ENCODE results near the gene GJC1.
"Not testable (repeated sequence)": the region's sequence is repeated elsewhere in the genome, so short reads cannot be mapped to it uniquely, and the experiment has no call there.

Gene GJC1

DNA sequence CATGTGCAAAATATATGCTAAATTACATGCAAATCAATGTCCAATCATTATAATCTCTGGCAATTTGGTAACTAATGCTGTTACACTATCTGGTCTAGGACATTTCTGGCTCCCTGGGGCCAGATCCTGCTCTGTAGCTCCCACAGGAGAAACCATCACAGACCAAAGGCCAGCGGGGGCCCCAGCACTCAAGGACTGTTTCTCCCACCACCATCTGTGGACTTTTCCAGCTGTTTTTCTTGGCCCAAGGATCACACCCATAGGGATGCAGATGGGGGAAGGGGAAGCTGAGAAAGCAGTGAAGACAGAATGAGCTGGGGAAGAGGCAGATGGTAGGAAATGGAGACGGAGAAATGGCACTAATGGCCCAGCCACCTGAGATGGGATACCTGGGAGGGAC lies 17.5 kb upstream of the GJC1 start, which contains the start of gene HIGD1B:
Gene HIGD1B, plus strand, starts transcription at position 298 of the 400 bp plus-strand sequence. CDS start 270 bp downstream, outside the sequence.
- in situ Hi-C loops (cut with MboI; ENCODE audit: low sequenced_read_pairs), result no loop called here

DNA sequence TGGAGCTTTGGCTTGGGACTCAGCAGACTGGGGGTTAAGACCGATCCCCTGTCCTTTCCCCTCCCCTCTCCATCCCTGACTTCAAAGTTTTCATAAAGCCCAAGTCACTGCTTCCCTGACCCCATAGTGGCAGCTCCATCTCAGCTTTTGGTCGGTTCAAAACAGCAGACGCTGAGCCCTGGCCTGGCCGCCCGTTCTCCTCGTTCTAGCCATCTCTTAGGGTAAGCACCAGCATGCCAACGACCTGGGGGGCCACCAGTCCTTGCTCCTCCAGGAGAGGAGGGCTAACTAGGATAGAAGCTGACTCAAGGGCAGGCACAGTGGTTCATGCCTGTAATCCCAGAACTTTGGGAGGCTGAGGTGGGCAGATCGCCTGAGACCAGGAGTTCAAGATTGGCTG lies 16.1 kb upstream of the GJC1 start:
- in situ Hi-C loops (cut with MboI; ENCODE audit: low sequenced_read_pairs), result no loop called here

GRCh38 chr17:44844390-44844830 lies 14.3 kb upstream of the GJC1 start:
- in situ Hi-C loops (cut with MboI; ENCODE audit: low sequenced_read_pairs), result no loop called here

GRCh38 chr17:44842748-44843147 lies 12.7 kb upstream of the GJC1 start:
- in situ Hi-C loops (cut with MboI; ENCODE audit: low sequenced_read_pairs), result no loop called here

DNA sequence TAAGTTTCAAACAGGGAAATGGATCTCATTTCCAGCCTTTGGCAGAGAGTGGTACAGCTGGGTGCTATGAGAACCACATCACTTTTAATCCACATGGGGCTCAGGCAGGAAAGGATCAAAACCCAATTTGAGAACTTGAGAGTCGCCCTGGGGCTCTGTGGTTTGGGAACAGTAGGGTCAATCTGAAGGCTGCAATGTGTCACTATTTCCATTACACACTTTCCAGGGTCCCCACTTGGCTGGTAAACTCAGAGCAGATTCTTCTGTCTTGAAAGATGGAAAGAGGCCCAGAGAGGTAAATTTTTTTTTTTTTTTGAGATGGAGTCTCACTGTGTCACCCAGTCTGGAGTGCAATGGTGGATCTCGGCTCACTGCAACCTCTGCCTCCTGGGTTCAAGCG lies 10.8 kb upstream of the GJC1 start:
- in situ Hi-C loops (cut with MboI; ENCODE audit: low sequenced_read_pairs), result no loop called here

GRCh38 chr17:44840274-44840673 lies 10.2 kb upstream of the GJC1 start:
- in situ Hi-C loops (cut with MboI; ENCODE audit: low sequenced_read_pairs), result no loop called here

- in situ Hi-C loops (cut with MboI; ENCODE audit: low sequenced_read_pairs), result no loop called here
Observed at GRCh38 chr17:44837196-44837595, 7.1 kb upstream of the GJC1 start.

DNA sequence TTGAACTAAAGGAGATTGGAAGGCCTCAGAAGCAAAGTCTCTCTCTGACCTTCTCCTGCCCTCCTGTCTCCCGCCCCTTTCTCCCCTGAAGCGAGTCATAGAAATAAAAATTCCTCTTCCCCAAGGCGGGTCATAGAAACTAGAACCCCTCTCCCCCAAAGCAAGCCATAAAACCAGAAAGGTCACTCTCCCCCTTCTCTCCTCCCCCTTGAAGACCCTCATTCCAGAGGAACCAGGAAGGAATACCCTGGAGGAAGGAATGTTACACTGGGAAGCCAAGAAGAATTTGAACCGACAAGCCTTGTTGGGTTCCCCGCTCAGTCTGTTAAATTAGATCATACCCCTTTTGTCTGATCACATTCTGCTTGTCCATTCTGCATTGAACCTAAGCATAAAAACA lies 2.7 kb upstream of the GJC1 start:
- in situ Hi-C loops (cut with MboI; ENCODE audit: low sequenced_read_pairs), result no loop called here

- in situ Hi-C loops (cut with MboI; ENCODE audit: low sequenced_read_pairs), result no loop called here
Observed at GRCh38 chr17:44831371-44831770, 1.3 kb upstream of the GJC1 start.

- in situ Hi-C loops (cut with MboI; ENCODE audit: low sequenced_read_pairs), result no loop called here
Observed at GRCh38 chr17:44830359-44831288, 537 bp upstream of the GJC1 start.

DNA sequence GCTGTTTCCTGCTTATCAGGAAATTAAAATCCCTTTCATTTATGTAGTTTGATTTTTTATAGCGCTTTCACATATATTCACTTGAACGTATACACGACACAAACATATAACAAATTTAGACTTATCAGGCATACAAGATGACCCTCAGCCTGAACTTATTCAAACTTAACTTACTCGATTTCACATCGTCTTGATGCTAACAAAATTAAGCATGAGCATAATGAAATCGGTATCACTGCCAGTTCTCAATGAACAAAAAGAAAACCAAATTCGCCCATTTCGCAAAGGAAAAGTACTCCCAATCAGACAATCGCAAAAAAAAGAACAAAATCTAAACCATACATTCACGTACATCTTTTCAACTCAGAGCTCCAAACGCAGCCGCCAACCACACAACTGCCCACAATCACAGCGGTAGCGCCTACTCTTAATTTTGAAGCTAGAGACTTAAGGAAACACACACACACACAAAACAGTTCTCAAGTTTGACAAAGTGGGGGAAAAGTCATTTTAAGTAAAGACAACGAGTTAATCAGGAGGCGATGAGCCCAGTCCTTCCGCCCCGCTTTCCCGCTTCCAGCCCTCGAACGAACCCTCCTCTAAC lies 1.1 kb downstream of the GJC1 start:
- in situ Hi-C loops (cut with MboI; ENCODE audit: low sequenced_read_pairs), result no loop called here

DNA sequence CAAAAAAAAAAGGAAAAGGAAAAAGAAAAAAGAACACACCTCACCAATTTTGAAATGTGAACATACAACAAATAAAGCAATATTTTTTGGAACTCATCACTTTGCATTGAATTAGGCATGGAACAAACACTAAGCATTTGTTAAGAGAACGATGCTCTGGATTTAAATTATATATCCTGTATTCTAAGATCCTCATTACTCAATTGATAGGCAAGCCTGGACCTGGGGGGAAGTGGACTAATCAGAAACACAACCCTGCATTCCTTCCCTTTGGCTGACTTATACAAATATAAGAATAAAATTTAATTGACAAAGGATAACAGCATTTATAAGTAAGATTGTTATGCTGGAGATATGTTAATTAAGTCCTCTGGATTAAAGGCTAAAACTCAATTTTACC lies 2.2 kb downstream of the GJC1 start:
- in situ Hi-C loops (cut with MboI; ENCODE audit: low sequenced_read_pairs), result no loop called here

GRCh38 chr17:44826123-44826790 lies 3.8 kb downstream of the GJC1 start:
- in situ Hi-C loops (cut with MboI; ENCODE audit: low sequenced_read_pairs), result no loop called here

- in situ Hi-C loops (cut with MboI; ENCODE audit: low sequenced_read_pairs), result not testable (repeated sequence)
Observed at GRCh38 chr17:44825236-44825635, 4.9 kb downstream of the GJC1 start.

- in situ Hi-C loops (cut with MboI; ENCODE audit: low sequenced_read_pairs), result no loop called here
Observed at GRCh38 chr17:44820631-44821212, 9.4 kb downstream of the GJC1 start.

DNA sequence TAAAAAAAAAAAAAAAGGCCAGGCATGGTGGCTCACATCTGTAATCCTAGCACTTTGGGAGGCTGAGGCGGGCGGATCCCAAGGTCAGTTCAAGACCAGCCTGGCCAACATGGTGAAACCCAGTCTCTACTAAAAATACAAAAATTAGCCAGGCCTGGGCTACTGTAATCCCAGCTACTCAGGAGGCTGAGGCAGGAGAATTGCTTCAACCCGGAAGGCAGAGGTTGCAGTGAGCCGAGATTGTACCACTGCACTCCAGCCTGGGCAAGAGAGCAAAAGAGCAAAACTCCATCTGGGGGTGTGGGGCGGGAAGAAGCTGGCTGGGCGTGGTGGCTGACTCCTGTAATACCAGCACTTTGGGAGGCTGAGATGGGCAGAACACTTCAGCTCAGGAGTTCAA lies 11.6 kb downstream of the GJC1 start:
- in situ Hi-C loops (cut with MboI; ENCODE audit: low sequenced_read_pairs), result not testable (repeated sequence)

- in situ Hi-C loops (cut with MboI; ENCODE audit: low sequenced_read_pairs), result no loop called here
Observed at GRCh38 chr17:44812263-44812662, 17.8 kb downstream of the GJC1 start.

DNA sequence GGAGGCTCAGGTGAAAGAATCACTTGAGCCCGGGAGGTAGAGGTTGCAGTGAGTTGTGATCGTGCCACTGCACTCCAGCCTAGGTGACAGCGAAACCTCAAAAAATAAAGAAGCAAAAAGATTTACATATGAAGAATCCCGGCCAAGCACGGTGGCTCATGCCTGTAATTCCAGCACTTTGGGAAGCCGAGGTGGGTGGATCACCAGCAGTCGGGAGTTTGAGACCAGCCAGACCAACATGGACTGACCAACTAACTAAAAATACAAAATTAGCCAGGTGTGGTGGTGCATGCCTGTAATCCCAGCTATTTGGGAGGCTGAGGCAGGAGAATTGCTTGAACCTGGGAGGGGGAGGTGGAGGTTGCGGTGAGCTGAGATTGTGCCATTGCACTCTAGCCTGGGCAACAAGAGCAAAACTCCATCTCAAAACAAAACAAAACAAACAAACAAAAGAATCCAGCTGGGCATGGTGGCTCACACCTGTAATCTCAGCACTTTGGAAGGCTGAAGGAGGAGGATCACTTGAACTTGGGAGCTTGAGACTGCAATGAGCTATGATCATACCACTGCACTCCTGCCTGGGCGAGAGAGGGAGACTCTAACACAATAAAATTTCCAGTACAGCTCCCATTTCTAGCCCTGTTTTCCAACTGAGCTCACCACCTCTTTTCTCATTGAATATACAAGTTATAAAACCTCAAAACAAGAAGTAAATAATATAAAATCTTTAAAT lies 21.3 kb downstream of the GJC1 start:
- in situ Hi-C loops (cut with MboI; ENCODE audit: low sequenced_read_pairs), result not testable (repeated sequence)

GRCh38 chr17:44808156-44808555 lies 21.9 kb downstream of the GJC1 start:
- in situ Hi-C loops (cut with MboI; ENCODE audit: low sequenced_read_pairs), result no loop called here

DNA sequence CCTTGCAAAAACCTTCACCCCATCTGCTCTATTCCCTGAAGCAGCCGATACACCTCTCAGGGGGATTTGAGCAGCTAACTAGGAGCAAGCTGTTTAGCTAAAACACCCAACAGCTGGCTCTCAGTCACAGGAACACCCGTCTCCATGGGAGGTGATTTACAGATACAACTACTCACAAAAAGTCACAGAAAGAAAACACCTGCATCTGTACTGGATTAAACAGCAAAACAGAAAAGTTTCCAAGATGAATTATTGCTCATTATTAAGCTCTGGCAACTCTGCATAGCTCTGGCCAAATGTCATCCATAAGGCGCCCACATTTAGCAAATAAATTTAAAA lies 22.3 kb downstream of the GJC1 start:
- in situ Hi-C loops (cut with MboI; ENCODE audit: low sequenced_read_pairs), result no loop called here

Measured in HL-60/S4 treated with phorbol 12-myristate 13-acetate at 8.2 ng/mL for 4 days and 3 days (cell line).